IMR-90 (cell line): ENCODE measurements around the gene HTT-AS.

Source experiments
- ELK1 ChIP-seq: fragments of 150-350 bp; IDR thresholded peaks from 2 replicates; pipeline ENCODE4 v1.6.1; 2016; ENCODE audit warnings: low read depth, mild to moderate bottlenecking, low read length, moderate library complexity, borderline replicate concordance
- SMC3 ChIP-seq: fragments of 150-350 bp; IDR thresholded peaks from 2 replicates; pipeline ENCODE4 v1.6.1; 2016; ENCODE audit warnings: low read depth, mild to moderate bottlenecking, antibody characterized with exemption, low read length, moderate library complexity
- TF ChIP-seq, protein P1 (sequence below): fragments of 150-350 bp; IDR thresholded peaks from 2 replicates; pipeline ENCODE4 v1.6.1; 2017; ENCODE audit warnings: mild to moderate bottlenecking, antibody characterized with exemption, low read length, low read depth
- TF ChIP-seq, protein P2 (sequence below): conservative IDR thresholded peaks from 2 replicates; pipeline ENCODE4 v1.5.1; 2012; ENCODE audit warnings: mild to moderate bottlenecking, low read depth, low read length, improper control_type of control experiment

GRCh38 chr4:3087115-3087797 lies 12.9 kb upstream of the HTT-AS start:
- TF ChIP-seq, protein P1, sequence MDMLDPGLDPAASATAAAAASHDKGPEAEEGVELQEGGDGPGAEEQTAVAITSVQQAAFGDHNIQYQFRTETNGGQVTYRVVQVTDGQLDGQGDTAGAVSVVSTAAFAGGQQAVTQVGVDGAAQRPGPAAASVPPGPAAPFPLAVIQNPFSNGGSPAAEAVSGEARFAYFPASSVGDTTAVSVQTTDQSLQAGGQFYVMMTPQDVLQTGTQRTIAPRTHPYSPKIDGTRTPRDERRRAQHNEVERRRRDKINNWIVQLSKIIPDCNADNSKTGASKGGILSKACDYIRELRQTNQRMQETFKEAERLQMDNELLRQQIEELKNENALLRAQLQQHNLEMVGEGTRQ, result no peak
- TF ChIP-seq SMC3 (no peak), ELK1 (no peak)
- TF ChIP-seq, protein P2, sequence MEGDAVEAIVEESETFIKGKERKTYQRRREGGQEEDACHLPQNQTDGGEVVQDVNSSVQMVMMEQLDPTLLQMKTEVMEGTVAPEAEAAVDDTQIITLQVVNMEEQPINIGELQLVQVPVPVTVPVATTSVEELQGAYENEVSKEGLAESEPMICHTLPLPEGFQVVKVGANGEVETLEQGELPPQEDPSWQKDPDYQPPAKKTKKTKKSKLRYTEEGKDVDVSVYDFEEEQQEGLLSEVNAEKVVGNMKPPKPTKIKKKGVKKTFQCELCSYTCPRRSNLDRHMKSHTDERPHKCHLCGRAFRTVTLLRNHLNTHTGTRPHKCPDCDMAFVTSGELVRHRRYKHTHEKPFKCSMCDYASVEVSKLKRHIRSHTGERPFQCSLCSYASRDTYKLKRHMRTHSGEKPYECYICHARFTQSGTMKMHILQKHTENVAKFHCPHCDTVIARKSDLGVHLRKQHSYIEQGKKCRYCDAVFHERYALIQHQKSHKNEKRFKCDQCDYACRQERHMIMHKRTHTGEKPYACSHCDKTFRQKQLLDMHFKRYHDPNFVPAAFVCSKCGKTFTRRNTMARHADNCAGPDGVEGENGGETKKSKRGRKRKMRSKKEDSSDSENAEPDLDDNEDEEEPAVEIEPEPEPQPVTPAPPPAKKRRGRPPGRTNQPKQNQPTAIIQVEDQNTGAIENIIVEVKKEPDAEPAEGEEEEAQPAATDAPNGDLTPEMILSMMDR, result no peak
